DOHH2 (cell line): ENCODE measurements around the gene GABPB2.

ENCODE experiments used
- CTCF ChIP-seq: fragments of 200-600 bp; sonication (generic); IDR thresholded peaks from one replicate; pipeline ENCODE4 v1.5.1; 2014; ENCODE audit warnings: antibody characterized with exemption, mild to moderate bottlenecking, low read depth, low read length; ENCODE audit not compliant: poor library complexity, severe bottlenecking
- EZH2phosphoT487 ChIP-seq: fragments of 200-600 bp; sonication (generic); IDR thresholded peaks from 2 replicates; pipeline ENCODE4 v1.6.1; 2017; ENCODE audit warnings: borderline replicate concordance, mild to moderate bottlenecking, antibody characterized with exemption, low read length, moderate library complexity, mixed read lengths

- no peak for TF ChIP-seq CTCF
- no peak for TF ChIP-seq EZH2phosphoT487
Measured at GRCh38 chr1:151133018-151133806, 62.7 kb downstream of the GABPB2 start.
